IMR-90 (cell line): Measurements from ENCODE around the gene MMP20. TPM values are rescaled to one million over a fixed set of nuclear protein-coding genes. Genes with fewer than 3 reads are reported as not detected.

Experiments used
- ATAC-seq: fragments of 200-7000 bp; cut with Tn5 transposase; 2 replicates; pipeline ENCODE4 v1.9.1; 2020; ENCODE audit warnings: low read depth, mild to moderate bottlenecking, moderate library complexity
- BruUV-seq: library from RNA; stranded (reverse); fragments of 400-500 nt; replicated peaks from 2 replicates; lab custom pipeline; 2021; lab: Mats Ljungman, UMichigan
- CTCF ChIA-PET: fragments of 300-600 bp; formaldehyde crosslinking; extraction: SDS; loops from one replicate; lab custom pipeline; 2021; ENCODE audit warnings: antibody characterized with exemption; lab: Yijun Ruan, JAX
- POLR2A ChIA-PET: fragments of 300-600 bp; sonication (Branson Sonifier 250); formaldehyde crosslinking; loops from one replicate; lab custom pipeline; 2022; ENCODE audit warnings: antibody characterized with exemption; ENCODE audit not compliant: unreplicated experiment; lab: Charles Lee
- DNase-seq: peaks from one replicate; pipeline ENCODE4 v3.0.0; 2013
- H2AFZ ChIP-seq: replicated peaks from 2 replicates; pipeline ENCODE3; 2013; ENCODE audit warnings: low read length, mild to moderate bottlenecking; ENCODE audit not compliant: poor library complexity
- H2AK5ac ChIP-seq: 2 replicates; pipeline ENCODE4 v1.6.1; 2013; ENCODE audit warnings: low read depth, low read length, inconsistent platforms
- H2AK9ac ChIP-seq: replicated peaks from 2 replicates; pipeline ENCODE3; 2013; ENCODE audit warnings: mild to moderate bottlenecking, low read depth, low read length, moderate library complexity; ENCODE audit not compliant: poor library complexity
- H2BK120ac ChIP-seq: 2 replicates; pipeline ENCODE4 v1.6.1; 2013; ENCODE audit warnings: low read depth, low read length, inconsistent platforms
- H2BK15ac ChIP-seq: 3 replicates; pipeline ENCODE4 v1.6.1; 2013; ENCODE audit warnings: low read depth, low read length, inconsistent platforms
- H2BK20ac ChIP-seq: 2 replicates; pipeline ENCODE4 v1.6.1; 2013; ENCODE audit warnings: low read depth, mild to moderate bottlenecking, inconsistent platforms, low read length, moderate library complexity
- H2BK5ac ChIP-seq: 2 replicates; pipeline ENCODE4 v1.6.1; 2013; ENCODE audit warnings: mild to moderate bottlenecking, low read depth, low read length, inconsistent platforms; ENCODE audit not compliant: poor library complexity, severe bottlenecking
- H3K14ac ChIP-seq: replicated peaks from 2 replicates; pipeline ENCODE4 v1.6.1; 2013; ENCODE audit warnings: low read depth, low read length, inconsistent platforms
- H3K18ac ChIP-seq: 2 replicates; pipeline ENCODE4 v1.6.1; 2013; ENCODE audit warnings: low read depth, low read length, control low read depth
- H3K23ac ChIP-seq: 2 replicates; pipeline ENCODE4 v1.6.1; 2013; ENCODE audit warnings: low read depth, low read length, inconsistent platforms
- H3K27ac ChIP-seq: 2 replicates; pipeline ENCODE4 v1.5.1; 2013; ENCODE audit warnings: mild to moderate bottlenecking, control low read depth, low read length; ENCODE audit not compliant: insufficient read depth
- H3K27me3 ChIP-seq: 2 replicates; pipeline ENCODE4 v1.6.1; 2013; ENCODE audit warnings: low read length; ENCODE audit not compliant: control insufficient read depth, insufficient read depth
- H3K36me3 ChIP-seq: 2 replicates; pipeline ENCODE4 v1.6.1; 2013; ENCODE audit warnings: low read length, mixed read lengths; ENCODE audit not compliant: control insufficient read depth, insufficient read depth
- H3K4ac ChIP-seq: 2 replicates; pipeline ENCODE4 v1.6.1; 2013; ENCODE audit warnings: low read depth, low read length, inconsistent platforms
- H3K4me1 ChIP-seq: 2 replicates; pipeline ENCODE4 v1.6.1; 2013; ENCODE audit warnings: low read length, mixed read lengths; ENCODE audit not compliant: control insufficient read depth, insufficient read depth
- H3K4me2 ChIP-seq: 2 replicates; pipeline ENCODE4 v1.6.1; 2013; ENCODE audit warnings: low read depth, mild to moderate bottlenecking, control low read depth, low read length, moderate library complexity
- H3K4me3 ChIP-seq: 2 replicates; pipeline ENCODE4 v1.5.1; 2013; ENCODE audit warnings: low read depth, mild to moderate bottlenecking, control low read depth, low read length, moderate library complexity; ENCODE audit not compliant: insufficient read depth
- H3K56ac ChIP-seq: 2 replicates; pipeline ENCODE4 v1.6.1; 2013; ENCODE audit warnings: low read length, inconsistent platforms; ENCODE audit not compliant: insufficient read depth; ENCODE audit errors: extremely low read depth
- H3K79me1 ChIP-seq, 2 experiments: 2 replicates each; pipeline ENCODE4 v1.6.1; 2013; ENCODE audit warnings: low read length in 2 of 2, inconsistent platforms in 1 of 2, low read depth in 1 of 2
- H3K9ac ChIP-seq: 2 replicates; pipeline ENCODE4 v1.6.1; 2013; ENCODE audit warnings: low read depth, low read length, control low read depth
- H3K9me1 ChIP-seq: 2 replicates; pipeline ENCODE4 v1.6.1; 2013; ENCODE audit warnings: low read length, inconsistent platforms; ENCODE audit not compliant: insufficient read depth
- H3K9me3 ChIP-seq: 2 replicates; pipeline ENCODE4 v1.6.1; 2013; ENCODE audit warnings: low read length; ENCODE audit not compliant: control insufficient read depth, insufficient read depth
- H4K20me1 ChIP-seq: 2 replicates; pipeline ENCODE4 v1.6.1; 2013; ENCODE audit warnings: low read length, inconsistent platforms; ENCODE audit not compliant: insufficient read depth
- H4K5ac ChIP-seq: 2 replicates; pipeline ENCODE4 v1.6.1; 2013; ENCODE audit warnings: mild to moderate bottlenecking, low read depth, low read length, control low read depth
- H4K8ac ChIP-seq, 2 experiments: 2 replicates each; pipeline ENCODE4 v1.6.1; 2013; ENCODE audit warnings: low read depth in 2 of 2, low read length in 2 of 2, control low read depth in 1 of 2, inconsistent platforms in 1 of 2
- H4K91ac ChIP-seq: 2 replicates; pipeline ENCODE4 v1.6.1; 2013; ENCODE audit warnings: low read depth, low read length, inconsistent platforms; ENCODE audit not compliant: insufficient read depth
- FOS ChIP-seq: fragments of 150-350 bp; IDR thresholded peaks from 2 replicates; pipeline ENCODE4 v1.6.1; 2016; ENCODE audit warnings: low read depth, low read length
- WGBS, 2 experiments: methylation state at CpG; one replicate each; pipeline versions ENCODE4 v1.1.5 to v1.1.7; 2013; ENCODE audit warnings: missing lambda C conversion rate in 2 of 2; ENCODE audit not compliant: insufficient read length in 1 of 2; ENCODE audit errors: extremely low coverage in 2 of 2; 5-methylcytosine and 5-hydroxymethylcytosine counted together
- dilution Hi-C: fragments of 300-500 bp; cut with HindIII; formaldehyde crosslinking; loops from one replicate; pipeline ENCODE4 v1.14.3; 2018; ENCODE audit warnings: low sequenced_read_pairs; ENCODE audit not compliant: unreplicated experiment
- in situ Hi-C: fragments of 300-500 bp; cut with MboI; formaldehyde crosslinking; loops from 3 replicates; pipeline ENCODE4 v1.14.3; 2019; ENCODE audit warnings: low sequenced_read_pairs, inconsistent platforms, mixed read lengths
- intact Hi-C: fragments of 100-400 bp; cut with micrococcal nuclease; formaldehyde crosslinking; loops from 2 replicates; pipeline ENCODE4 v1.10.0; 2022
- polyA plus RNA-seq, 3 experiments: library from polyadenylated mRNA; depleted of rRNA; stranded (reverse); fragments of >200 nt; gene quantifications; 2 replicates each; pipeline ENCODE4 v1.2.3, GENCODE V29; 2012; ENCODE audit warnings: low replicate concordance in 1 of 3
- total RNA-seq: library from RNA; depleted of rRNA; stranded (reverse); fragments of >200 nt; gene quantifications from 2 replicates; pipeline ENCODE4 v1.2.3, GENCODE V29; 2012
- TF ChIP-seq, protein P1 (sequence below): fragments of 150-350 bp; IDR thresholded peaks from 2 replicates; pipeline ENCODE4 v1.6.1; 2017; ENCODE audit warnings: mild to moderate bottlenecking, antibody characterized with exemption, low read length, low read depth

Gene MMP20
- total and polyA plus RNA-seq, 2 of the 4 experiments (the other 2 are of a cell fraction), result not detected

DNA sequence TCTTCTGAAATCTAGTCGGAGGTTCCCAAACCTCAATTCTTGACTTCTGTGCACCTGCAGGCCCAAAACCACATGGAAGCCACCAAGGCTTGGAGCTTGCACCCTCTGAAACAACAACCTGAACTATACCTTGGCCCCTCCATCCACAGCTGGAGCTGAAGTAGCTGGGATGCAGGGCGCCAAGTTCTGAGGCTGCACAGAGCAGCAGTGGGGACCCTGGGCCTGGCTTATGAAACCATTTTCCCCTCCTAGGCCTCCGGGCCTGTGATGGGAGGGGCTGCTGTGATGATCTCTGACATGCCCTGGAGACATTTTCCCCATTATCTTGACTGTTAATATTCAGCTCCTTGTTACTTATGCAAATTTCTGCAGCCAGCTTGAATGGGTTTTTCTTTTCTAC, 56.3 kb downstream of the MMP20 start:
- WGBS, 2 experiments, result no CpG with 5 or more reads among the region's 3 CpGs
- H2AFZ ChIP-seq, result no peak overlapping the region
- H3K79me1 ChIP-seq, result no peaks in the 10 kb centered on the region
- no peak overlapping the region for H3K56ac ChIP-seq
- H3K4me3 ChIP-seq, result no peak overlapping the region
- 0 out of 2 replicates have a peak, but pooled peaks cover 3% of the 10 kb centered on the region for H3K9me3 ChIP-seq
- no peak overlapping the region for H3K4me2 ChIP-seq
- H2BK20ac ChIP-seq, result no peak overlapping the region
- H2AK9ac ChIP-seq, result no peak overlapping the region
- no peak overlapping the region for H3K14ac ChIP-seq
- H4K8ac ChIP-seq, result no peak overlapping the region
- 0 out of 2 replicates have a peak, but pooled peaks cover under 1% of the 10 kb centered on the region for H3K9me1 ChIP-seq
- no peaks in the 10 kb centered on the region for H3K36me3 ChIP-seq
- H3K27me3 ChIP-seq, result no peaks in the 10 kb centered on the region
- H3K23ac ChIP-seq, result no peak overlapping the region
- no peak overlapping the region for H4K91ac ChIP-seq
- H3K9ac ChIP-seq, result no peak overlapping the region
- no peak overlapping the region for H2BK15ac ChIP-seq
- ATAC-seq (no peak), DNase-seq (no peak)
- no peak overlapping the region for H4K5ac ChIP-seq
- no TSS peak for BruUV-seq
- dilution Hi-C loops (no loop called here), in situ Hi-C loops (no loop called here), intact Hi-C loops (no loop called here)
- no peak overlapping the region for H3K27ac ChIP-seq
- ChIA-PET CTCF (no interaction called here), POLR2A (no interaction called here)
- H4K20me1 ChIP-seq, result no peaks in the 10 kb centered on the region
- no peak for TF ChIP-seq FOS
- TF ChIP-seq, protein P1, sequence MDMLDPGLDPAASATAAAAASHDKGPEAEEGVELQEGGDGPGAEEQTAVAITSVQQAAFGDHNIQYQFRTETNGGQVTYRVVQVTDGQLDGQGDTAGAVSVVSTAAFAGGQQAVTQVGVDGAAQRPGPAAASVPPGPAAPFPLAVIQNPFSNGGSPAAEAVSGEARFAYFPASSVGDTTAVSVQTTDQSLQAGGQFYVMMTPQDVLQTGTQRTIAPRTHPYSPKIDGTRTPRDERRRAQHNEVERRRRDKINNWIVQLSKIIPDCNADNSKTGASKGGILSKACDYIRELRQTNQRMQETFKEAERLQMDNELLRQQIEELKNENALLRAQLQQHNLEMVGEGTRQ, result no peak
- H2AK5ac ChIP-seq, result no peak overlapping the region
- no peak overlapping the region for H2BK5ac ChIP-seq
- no peak overlapping the region for H3K18ac ChIP-seq
- no peak overlapping the region for H2BK120ac ChIP-seq
- H3K4ac ChIP-seq, result no peak overlapping the region
- no peaks in the 10 kb centered on the region for H3K4me1 ChIP-seq
